Lung (tissue), 12 donors: ENCODE results near the gene PKD2L1. TPM values are rescaled to one million over a fixed set of nuclear protein-coding genes. Genes with fewer than 3 reads are reported as not detected.

ENCODE experiments used
- ATAC-seq: fragments of 200-7000 bp; cut with Tn5 transposase; one replicate; pipeline ENCODE4 v1.9.1; 2020; ENCODE audit warnings: moderate number of reproducible peaks; ENCODE audit not compliant: insufficient read depth, low FRiP score
- DNase-seq, 3 donors: peaks; one replicate each; pipeline ENCODE4 v3.0.0-alpha.2; 2013 to 2017
- H3K27ac ChIP-seq, 2 donors: one replicate each; pipeline ENCODE4 v1.5.1; 2013; ENCODE audit warnings: mild to moderate bottlenecking in 2 of 2, moderate library complexity in 2 of 2, control low read depth in 1 of 2, inconsistent platforms in 1 of 2, low read depth in 1 of 2, low read length in 1 of 2
- H3K27me3 ChIP-seq, 3 donors: one replicate each; pipeline ENCODE4 v1.5.1; 2013; ENCODE audit warnings: low read length in 2 of 3; ENCODE audit not compliant: control insufficient read depth in 3 of 3, insufficient read depth in 3 of 3
- H3K36me3 ChIP-seq, 4 donors: one replicate each; pipeline ENCODE4 v1.5.1; 2013; ENCODE audit warnings: low read length in 4 of 4, mild to moderate bottlenecking in 1 of 4, moderate library complexity in 1 of 4; ENCODE audit not compliant: control insufficient read depth in 4 of 4, insufficient read depth in 4 of 4
- H3K4me1 ChIP-seq, 5 donors: one replicate each; pipeline ENCODE4 v1.5.1; 2013; ENCODE audit warnings: low read length in 5 of 5, mild to moderate bottlenecking in 2 of 5, moderate library complexity in 1 of 5; ENCODE audit not compliant: control insufficient read depth in 5 of 5, insufficient read depth in 5 of 5
- H3K4me3 ChIP-seq: one replicate; pipeline ENCODE4 v1.5.1; 2013; ENCODE audit warnings: mild to moderate bottlenecking, control low read depth, moderate library complexity
- H3K9ac ChIP-seq, 2 donors: one replicate each; pipeline ENCODE4 v1.5.1; 2013; ENCODE audit warnings: low read length in 2 of 2, control low read depth in 1 of 2; ENCODE audit not compliant: insufficient read depth in 1 of 2
- H3K9me3 ChIP-seq, 4 donors: one replicate each; pipeline ENCODE4 v1.5.1; 2013; ENCODE audit warnings: low read length in 3 of 4, mild to moderate bottlenecking in 1 of 4, moderate library complexity in 1 of 4; ENCODE audit not compliant: control insufficient read depth in 4 of 4, insufficient read depth in 3 of 4
- CTCF ChIP-seq: IDR thresholded peaks from 2 replicates; pipeline ENCODE4 v1.5.1; 2012; ENCODE audit warnings: mild to moderate bottlenecking; ENCODE audit errors: control extremely low read depth, extremely low read depth
- WGBS, 2 donors: extraction: QIAGEN DNeasy Blood & Tissue Kit; methylation state at CpG; one replicate each; pipeline ENCODE4 v1.1.7; 2013; 5-methylcytosine and 5-hydroxymethylcytosine counted together
- polyA plus RNA-seq, 2 donors: library from polyadenylated mRNA; stranded (reverse); fragments of 200-250 nt; gene quantifications; one replicate each; pipeline ENCODE4 v1.2.1, GENCODE V29; 2013
- total RNA-seq, 2 donors: library from RNA; depleted of rRNA in 1 of 2; stranded (reverse); fragments of >200 nt in 1 of 2; gene quantifications; one replicate each; pipeline ENCODE4 v1.2.1, GENCODE V29; 2014 to 2021
- donor health status: control.
- donor health status: control.
- donor health status: Bipolar disorder and iron deficiency.
- donor health status: healthy.
- donor health status: DM: yes; HTN: yes; CAD: no.

Gene PKD2L1
- total and polyA plus RNA-seq, 4 donors, result 0.46 to 1.5 (median 1.0) TPM

GRCh38 chr10:100371482-100372027 lies 41.5 kb upstream of the PKD2L1 start:
- Histone ChIP-seq H3K36me3 (no peaks in the 10 kb centered on the region), H3K4me3 (no peak overlapping the region), H3K27ac (peak overlapping the region; percentile 76 to 77), H3K27me3 (peaks cover 0 to 7% (median 0%) of the 10 kb centered on the region in 3 donors), H3K9ac (no peak overlapping the region), H3K4me1 (peaks cover 3 to 32% (median 6%) of the 10 kb centered on the region in 5 donors), H3K9me3 (no peaks in the 10 kb centered on the region)
- WGBS, 2 donors, result 77 to 87% methylated on average over 10 of the region's 10 CpGs
- no peak for TF ChIP-seq CTCF
- DNase-seq, result no peak
- ATAC-seq, result no peak

DNA sequence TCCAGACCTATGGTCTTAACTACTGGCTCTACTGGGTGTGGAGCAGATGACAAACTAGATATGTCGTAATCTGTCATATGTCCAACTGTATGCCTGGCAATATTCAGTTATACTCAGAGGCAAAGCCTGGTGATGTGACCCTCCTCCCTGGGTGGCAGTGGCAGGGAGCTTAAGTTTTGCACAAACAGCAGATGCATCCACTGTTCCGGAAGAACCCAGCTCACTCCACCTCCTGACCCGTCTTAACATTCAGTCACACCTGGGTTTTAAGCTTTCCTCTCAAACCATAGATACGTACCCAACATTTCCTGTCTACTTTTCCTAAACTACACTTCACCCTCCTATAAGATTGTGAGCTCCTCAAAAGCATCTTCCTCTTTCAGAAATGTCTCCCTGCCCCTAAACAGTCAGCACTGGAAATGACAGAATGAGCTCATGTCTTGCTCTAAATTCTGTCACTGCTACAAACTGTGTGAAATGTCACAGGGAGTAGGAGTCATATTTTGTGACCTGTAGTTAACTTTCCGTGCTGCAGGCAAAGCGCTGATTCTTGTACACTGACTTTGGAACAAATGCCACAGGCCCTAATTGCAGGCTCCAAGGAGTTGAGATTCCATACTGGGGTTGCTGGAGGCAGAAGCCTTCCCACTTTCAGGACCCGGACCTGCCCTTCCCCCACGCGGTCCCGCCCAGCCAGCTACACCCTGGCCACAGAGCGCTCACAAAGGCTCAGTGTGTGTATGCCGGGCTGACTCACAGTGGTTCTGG lies 40.9 kb upstream of the PKD2L1 start:
- Histone ChIP-seq H3K4me3 (no peak overlapping the region), H3K4me1 (peaks cover 3 to 32% (median 6%) of the 10 kb centered on the region in 5 donors), H3K9me3 (no peaks in the 10 kb centered on the region), H3K27ac (peak overlapping the region; percentile 76 to 77), H3K36me3 (no peaks in the 10 kb centered on the region), H3K27me3 (peaks cover 0 to 7% (median 0%) of the 10 kb centered on the region in 3 donors), H3K9ac (peak overlapping the region in 1 of 2 donors; percentile 33)
- WGBS, 2 donors, result 23 to 25% methylated on average over 12 of the region's 12 CpGs
- TF ChIP-seq CTCF, result no peak
- peak; percentile 44 for ATAC-seq
- DNase-seq, result peak; percentile 19 to 45 (median 36)

DNA sequence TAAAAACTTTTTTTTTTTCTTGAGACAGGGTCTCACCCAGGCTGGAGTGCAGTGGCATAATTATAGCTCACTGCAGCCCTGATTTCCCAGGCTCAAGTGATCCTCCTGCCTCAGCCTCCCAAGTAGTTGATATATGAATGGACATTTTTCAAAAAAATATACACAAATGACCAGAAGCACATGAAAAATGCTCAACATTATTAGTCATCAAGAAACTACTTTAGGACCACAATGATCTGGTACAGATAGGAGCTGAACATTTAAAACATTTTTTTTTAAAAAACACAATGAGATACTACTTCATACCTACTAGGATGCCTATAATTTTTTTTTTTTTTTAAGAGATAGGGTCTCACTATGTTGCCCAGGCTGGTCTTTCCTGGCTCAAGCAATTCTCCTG lies 38.7 kb upstream of the PKD2L1 start:
- no peak overlapping the region for H3K27ac ChIP-seq
- H3K27me3 ChIP-seq, result no peaks in the 10 kb centered on the region
- TF ChIP-seq CTCF, result no peak
- no peak overlapping the region for H3K9ac ChIP-seq
- DNase-seq (no peak), ATAC-seq (no peak)
- no peaks in the 10 kb centered on the region for H3K9me3 ChIP-seq
- no peaks in the 10 kb centered on the region for H3K36me3 ChIP-seq
- H3K4me3 ChIP-seq, result no peak overlapping the region
- peaks cover 3 to 21% (median 5%) of the 10 kb centered on the region in 5 donors for H3K4me1 ChIP-seq
